IMR-90 (cell line): ENCODE measurements around the gene RCAN2.

ENCODE experiments used
- BHLHE40 ChIP-seq: fragments of 150-350 bp; IDR thresholded peaks from 2 replicates; pipeline ENCODE4 v1.6.1; 2016; ENCODE audit warnings: mild to moderate bottlenecking, low read depth, low read length
- MXI1 ChIP-seq: IDR thresholded peaks from 2 replicates; pipeline ENCODE4 v1.6.1; 2012; ENCODE audit warnings: low read depth, mild to moderate bottlenecking, low read length, moderate library complexity, borderline replicate concordance
- POLR2A ChIP-seq: IDR thresholded peaks from 2 replicates; pipeline ENCODE4 v1.6.1; 2012; ENCODE audit warnings: mild to moderate bottlenecking, low read depth, low read length
- RAD21 ChIP-seq: IDR thresholded peaks from 2 replicates; pipeline ENCODE4 v1.6.1; 2012; ENCODE audit warnings: low read length, improper control_type of control experiment
- SMC3 ChIP-seq: fragments of 150-350 bp; IDR thresholded peaks from 2 replicates; pipeline ENCODE4 v1.6.1; 2016; ENCODE audit warnings: low read depth, mild to moderate bottlenecking, antibody characterized with exemption, low read length, moderate library complexity
- TF ChIP-seq, protein P1 (sequence below): conservative IDR thresholded peaks from 2 replicates; pipeline ENCODE4 v1.5.1; 2012; ENCODE audit warnings: mild to moderate bottlenecking, low read depth, low read length, improper control_type of control experiment
- TF ChIP-seq, protein P2 (sequence below): fragments of 150-350 bp; IDR thresholded peaks from 2 replicates; pipeline ENCODE4 v1.6.1; 2016; ENCODE audit warnings: low read depth, mild to moderate bottlenecking, low read length, moderate library complexity, borderline replicate concordance

DNA sequence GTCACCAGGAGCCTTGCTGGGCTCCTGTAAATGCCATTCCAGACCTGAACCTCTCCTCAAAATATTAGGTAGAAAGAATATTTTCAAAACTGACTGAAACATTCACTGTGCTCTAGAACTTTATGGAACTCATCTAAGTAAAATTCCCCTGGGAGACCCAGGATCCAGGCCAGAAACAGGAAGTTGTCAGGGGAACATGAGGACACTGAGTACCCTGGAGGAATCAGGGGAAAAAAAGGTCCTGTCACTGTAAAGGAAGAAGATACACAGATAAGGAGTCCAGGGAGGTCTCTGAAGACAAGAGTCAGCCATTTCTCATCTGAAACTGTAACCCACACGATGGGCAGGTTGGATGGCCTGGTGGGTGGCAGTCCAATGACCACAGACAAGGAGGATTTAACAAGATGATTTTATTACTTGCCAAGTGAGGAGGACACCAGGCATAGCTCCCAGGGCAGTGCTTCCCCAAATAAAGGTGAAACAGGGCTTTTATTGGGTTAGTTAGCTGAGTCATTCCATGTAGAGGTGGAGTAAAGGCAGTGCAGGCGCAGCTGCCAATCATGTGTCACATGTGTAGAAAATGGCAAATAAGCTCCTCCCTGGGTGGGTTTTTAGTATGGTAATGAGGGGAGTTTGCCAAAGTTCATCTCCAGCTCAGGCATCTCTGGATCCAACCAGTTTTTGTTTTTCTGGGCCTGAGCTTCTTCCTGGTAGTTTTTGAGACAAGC, 138.5 kb downstream of the RCAN2 start:
- TF ChIP-seq, protein P1, sequence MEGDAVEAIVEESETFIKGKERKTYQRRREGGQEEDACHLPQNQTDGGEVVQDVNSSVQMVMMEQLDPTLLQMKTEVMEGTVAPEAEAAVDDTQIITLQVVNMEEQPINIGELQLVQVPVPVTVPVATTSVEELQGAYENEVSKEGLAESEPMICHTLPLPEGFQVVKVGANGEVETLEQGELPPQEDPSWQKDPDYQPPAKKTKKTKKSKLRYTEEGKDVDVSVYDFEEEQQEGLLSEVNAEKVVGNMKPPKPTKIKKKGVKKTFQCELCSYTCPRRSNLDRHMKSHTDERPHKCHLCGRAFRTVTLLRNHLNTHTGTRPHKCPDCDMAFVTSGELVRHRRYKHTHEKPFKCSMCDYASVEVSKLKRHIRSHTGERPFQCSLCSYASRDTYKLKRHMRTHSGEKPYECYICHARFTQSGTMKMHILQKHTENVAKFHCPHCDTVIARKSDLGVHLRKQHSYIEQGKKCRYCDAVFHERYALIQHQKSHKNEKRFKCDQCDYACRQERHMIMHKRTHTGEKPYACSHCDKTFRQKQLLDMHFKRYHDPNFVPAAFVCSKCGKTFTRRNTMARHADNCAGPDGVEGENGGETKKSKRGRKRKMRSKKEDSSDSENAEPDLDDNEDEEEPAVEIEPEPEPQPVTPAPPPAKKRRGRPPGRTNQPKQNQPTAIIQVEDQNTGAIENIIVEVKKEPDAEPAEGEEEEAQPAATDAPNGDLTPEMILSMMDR: no peak
- TF ChIP-seq MXI1 (no peak), RAD21 (no peak), POLR2A (no peak), BHLHE40 (no peak), SMC3 (no peak)
- TF ChIP-seq, protein P2, sequence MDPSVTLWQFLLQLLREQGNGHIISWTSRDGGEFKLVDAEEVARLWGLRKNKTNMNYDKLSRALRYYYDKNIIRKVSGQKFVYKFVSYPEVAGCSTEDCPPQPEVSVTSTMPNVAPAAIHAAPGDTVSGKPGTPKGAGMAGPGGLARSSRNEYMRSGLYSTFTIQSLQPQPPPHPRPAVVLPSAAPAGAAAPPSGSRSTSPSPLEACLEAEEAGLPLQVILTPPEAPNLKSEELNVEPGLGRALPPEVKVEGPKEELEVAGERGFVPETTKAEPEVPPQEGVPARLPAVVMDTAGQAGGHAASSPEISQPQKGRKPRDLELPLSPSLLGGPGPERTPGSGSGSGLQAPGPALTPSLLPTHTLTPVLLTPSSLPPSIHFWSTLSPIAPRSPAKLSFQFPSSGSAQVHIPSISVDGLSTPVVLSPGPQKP: no peak
